GM18861 (cell line): ENCODE results near the gene LDAH.

ENCODE experiments used
- ATAC-seq: cut with Tn5 transposase; IDR thresholded peaks from one replicate; pipeline ENCODE4 v1.9.1; 2021; ENCODE audit not compliant: unreplicated experiment

Gene LDAH

GRCh38 chr2:20687260-20687832 is 135.6 kb downstream of the LDAH start:
- ATAC-seq, result no peak

- no peak for ATAC-seq
These were observed 138.3 kb downstream of the LDAH start for GRCh38 chr2:20684581-20685063.

- no peak for ATAC-seq
These were observed 140.6 kb downstream of the LDAH start for GRCh38 chr2:20682167-20682920.

- ATAC-seq, result no peak
These were observed 142.0 kb downstream of the LDAH start for GRCh38 chr2:20680744-20681375.

- no peak for ATAC-seq
These were observed 144.1 kb downstream of the LDAH start for GRCh38 chr2:20678780-20679179.

- no peak for ATAC-seq
These were observed 144.9 kb downstream of the LDAH start for GRCh38 chr2:20678086-20678395.

- ATAC-seq, result peak; percentile 28
These were observed 145.4 kb downstream of the LDAH start for GRCh38 chr2:20677301-20678085.

GRCh38 chr2:20676353-20677215 is 146.3 kb downstream of the LDAH start:
- ATAC-seq, result peak; percentile 68

GRCh38 chr2:20675701-20676352 is 147.1 kb downstream of the LDAH start:
- peak; percentile 68 for ATAC-seq

GRCh38 chr2:20674974-20675679 is 147.8 kb downstream of the LDAH start:
- no peak for ATAC-seq

GRCh38 chr2:20674309-20674965 is 148.5 kb downstream of the LDAH start:
- no peak for ATAC-seq

- no peak for ATAC-seq
These were observed 149.1 kb downstream of the LDAH start for GRCh38 chr2:20673686-20674308.

- ATAC-seq, result no peak
These were observed 150.5 kb downstream of the LDAH start for GRCh38 chr2:20672201-20672951.

- no peak for ATAC-seq
These were observed 151.2 kb downstream of the LDAH start for GRCh38 chr2:20671736-20672080.

- no peak for ATAC-seq
These were observed 151.7 kb downstream of the LDAH start for GRCh38 chr2:20671036-20671735.

- no peak for ATAC-seq
These were observed 152.4 kb downstream of the LDAH start for GRCh38 chr2:20670315-20671035.
